NK-92 (cell line): ENCODE results near the gene SHH.

Experiments
- DNase-seq: peaks from one replicate; lab custom pipeline; 2025; ENCODE audit not compliant: unreplicated experiment; lab: John Stamatoyannopoulos, UW

Gene SHH

DNA sequence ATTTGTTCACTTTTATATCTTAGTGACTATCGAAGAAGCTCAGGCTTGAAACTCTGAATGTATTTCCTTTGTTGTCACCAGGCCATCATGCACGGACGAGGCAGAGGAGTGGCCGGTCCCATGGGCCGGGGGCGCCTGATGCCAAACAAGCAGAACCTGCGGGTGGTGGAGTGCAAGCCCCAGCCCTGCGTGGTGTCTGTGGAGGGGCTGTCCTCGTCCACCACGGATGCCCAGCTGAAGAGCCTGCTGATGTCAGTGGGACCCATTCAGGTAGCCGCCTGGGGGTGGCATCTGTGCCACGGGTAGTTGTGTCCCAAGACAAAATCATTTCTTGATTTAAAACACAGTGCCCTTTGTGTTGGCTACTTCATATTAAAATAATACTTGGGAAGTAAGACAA is 45.9 kb downstream of the SHH start:
- no peak for DNase-seq

- no peak for DNase-seq
Measured at GRCh38 chr7:155765458-155765857, 46.8 kb downstream of the SHH start.

GRCh38 chr7:155764438-155764793 is 47.8 kb downstream of the SHH start:
- no peak for DNase-seq

GRCh38 chr7:155763691-155764437 is 48.4 kb downstream of the SHH start:
- DNase-seq: no peak

DNA sequence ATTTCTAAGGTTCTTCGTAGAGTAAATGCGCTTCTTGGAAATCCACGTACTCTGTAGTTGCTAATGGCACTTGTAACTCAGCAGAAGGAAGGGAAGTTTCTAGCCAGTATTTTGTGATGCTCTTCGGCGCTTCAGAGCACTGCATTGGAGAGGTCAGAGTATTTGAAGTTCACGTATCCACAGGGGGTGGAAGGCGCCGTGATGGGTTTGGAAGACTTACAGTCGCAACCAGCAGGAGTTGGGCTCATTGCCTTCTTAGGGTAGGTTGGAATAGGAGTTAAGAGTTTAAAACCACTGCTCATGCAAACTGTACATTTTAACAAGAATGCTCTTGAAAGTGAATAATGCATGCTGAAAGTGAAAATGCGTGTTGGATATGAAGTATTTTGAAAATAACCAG is 49.1 kb downstream of the SHH start:
- DNase-seq: no peak

DNA sequence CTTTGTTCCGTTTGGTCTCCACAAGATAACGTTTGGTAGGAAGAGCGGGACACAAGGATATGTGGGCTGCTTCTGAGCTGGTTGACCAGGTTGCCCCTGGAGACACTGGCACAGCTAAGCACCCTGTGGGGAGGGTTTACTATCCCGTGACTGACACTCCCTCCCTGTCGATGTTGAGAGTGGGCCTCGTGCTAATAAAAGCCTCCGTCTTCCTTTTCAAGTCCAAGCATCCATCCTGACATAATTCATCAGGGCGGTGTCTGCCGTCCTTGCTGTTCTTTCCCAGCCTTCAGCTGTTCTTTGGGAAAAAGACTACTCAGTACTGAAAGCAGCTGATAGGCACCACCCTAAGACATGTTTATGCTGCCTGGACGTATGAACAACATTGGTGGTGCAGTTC is 49.6 kb downstream of the SHH start:
- DNase-seq: no peak

GRCh38 chr7:155762036-155762435 is 50.2 kb downstream of the SHH start:
- DNase-seq: no peak

- no peak for DNase-seq
Measured at GRCh38 chr7:155761162-155761561, 51.1 kb downstream of the SHH start.

DNA sequence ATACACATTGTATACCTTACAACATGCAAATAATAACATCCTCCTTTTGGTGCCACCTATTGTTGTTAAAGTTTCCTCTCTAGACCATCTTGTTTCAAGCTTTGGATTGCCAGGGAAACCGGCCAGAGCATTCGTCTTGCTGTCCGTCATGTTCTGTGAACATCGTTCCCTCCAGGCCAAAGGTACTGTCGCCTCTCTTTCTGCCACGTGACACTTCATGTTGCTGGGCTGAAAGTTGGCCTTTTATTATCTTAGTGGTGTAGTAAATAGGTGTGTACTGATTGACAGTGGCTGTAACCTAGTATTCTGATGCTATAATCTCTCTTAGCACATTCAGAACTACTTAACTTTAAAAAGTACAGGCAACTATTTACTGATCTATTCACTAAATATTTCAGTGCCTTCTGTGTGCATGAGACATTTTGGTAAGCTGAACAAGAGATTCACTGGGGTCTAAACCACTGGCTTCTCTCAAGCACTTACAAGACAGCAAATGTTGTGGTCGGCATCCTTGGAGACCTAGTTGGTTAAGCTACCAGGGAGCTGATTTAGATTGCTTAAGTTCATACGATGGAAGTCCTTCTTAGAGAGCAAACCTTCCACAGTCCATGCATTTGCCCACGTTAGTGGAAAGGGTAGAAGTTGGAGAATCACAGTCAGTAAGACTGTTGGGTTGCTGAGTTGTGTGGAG is 52.4 kb downstream of the SHH start:
- no peak for DNase-seq

DNA sequence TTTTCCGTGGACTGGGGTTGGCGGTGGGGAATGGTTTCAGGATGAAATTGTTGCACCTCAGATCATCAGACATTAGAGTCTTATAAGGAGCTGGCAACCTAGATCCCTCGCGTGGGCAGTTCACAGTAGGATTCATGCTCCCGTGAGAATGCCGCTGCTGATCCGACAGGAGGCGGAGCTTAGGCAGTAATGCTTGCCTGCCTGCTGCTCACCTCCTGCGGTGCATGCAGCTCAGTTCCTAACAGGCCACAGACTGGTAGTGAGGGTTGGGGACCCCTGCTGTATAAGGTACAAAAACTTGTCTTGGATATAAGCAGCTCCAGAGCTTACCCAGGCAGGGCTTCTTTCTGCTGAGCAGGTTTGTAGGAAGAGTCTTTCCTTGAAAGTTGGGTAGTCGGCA is 53.9 kb downstream of the SHH start:
- DNase-seq: no peak

- DNase-seq: no peak
Measured at GRCh38 chr7:155756322-155756721, 55.9 kb downstream of the SHH start.

DNA sequence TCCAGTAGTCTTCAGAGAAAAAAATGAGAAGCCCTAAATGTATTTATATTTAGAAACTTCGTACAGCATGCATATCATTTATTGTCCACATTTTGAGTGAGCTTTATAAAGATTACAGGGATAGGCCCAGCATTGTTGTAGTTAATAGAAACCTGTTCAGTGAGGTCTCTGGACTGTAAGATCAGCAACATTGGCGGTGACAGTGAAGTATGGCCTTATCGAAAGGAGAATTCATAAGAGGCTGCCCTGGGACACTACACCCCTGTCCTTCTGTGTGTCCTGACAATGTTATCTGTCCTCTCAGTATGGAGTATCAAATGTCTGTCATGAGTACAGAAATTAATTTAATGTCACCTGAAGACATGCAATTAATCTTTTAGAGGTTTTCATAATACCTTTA is 57.2 kb downstream of the SHH start:
- DNase-seq: no peak

- DNase-seq: no peak
Measured at GRCh38 chr7:155754165-155754564, 58.1 kb downstream of the SHH start.

GRCh38 chr7:155753446-155753965 is 58.8 kb downstream of the SHH start:
- no peak for DNase-seq

DNA sequence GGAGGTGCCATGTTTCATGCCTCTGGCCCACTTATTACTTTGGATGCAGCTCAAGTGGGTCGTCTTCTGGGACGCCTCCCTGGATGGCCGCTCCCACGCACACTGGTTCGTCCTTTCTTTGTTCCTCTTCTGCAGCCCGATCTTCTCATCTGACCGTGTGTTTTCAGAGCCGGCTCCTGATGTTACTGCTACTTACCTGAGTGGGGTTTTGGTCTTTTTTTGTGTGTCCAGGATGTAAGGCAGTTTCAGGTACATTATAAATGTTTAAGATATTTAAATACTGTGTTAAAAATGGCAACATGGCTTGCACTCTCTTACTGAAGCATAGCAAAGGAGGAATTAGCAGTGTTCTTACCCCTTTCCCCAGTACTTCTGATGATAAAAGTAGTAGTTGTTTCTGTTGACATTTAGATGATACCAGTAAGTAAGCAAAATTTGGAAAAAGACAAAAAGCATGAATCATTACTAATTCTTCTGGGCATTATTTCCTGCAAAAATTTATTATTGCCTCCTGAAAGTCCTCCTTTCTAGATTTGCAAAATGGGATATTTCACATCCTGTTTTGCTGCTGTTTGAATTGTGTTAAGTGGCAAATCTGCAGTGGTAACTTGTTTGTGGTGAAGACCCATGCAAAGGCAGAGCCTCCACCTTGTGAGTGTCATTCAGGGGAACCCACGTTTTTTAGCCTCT is 59.4 kb downstream of the SHH start:
- no peak for DNase-seq

DNA sequence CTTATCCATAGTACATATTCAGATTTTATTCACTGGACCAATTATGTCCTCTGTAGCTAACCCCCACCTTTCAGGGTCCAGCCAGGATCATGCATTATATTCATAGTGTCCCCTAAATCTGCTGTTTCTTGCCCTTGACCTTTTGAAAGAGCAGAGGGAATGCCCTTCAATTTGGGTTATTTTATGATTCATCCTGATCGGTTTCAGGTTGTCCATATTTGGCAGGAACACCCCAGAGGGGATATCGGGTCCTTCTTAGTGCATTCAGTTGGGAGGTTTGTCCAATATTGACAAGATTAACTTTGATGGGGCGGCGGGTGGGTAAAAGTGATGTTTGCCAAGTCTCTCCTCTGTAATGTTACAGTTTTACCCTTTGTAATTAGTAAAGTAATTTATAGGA is 60.9 kb downstream of the SHH start:
- no peak for DNase-seq

- DNase-seq: no peak
Measured at GRCh38 chr7:155750255-155751125, 61.8 kb downstream of the SHH start.
